Endothelial cell of umbilical vein (primary cell): Measurements from ENCODE around the gene NAV2.

Source experiments
- CTCF ChIP-seq, 2 donors: IDR thresholded peaks; 1 replicate in 1 of 2; 2 replicates in 1 of 2; pipeline ENCODE4 v1.5.1; 2011; ENCODE audit warnings: low read length in 2 of 2, mild to moderate bottlenecking in 2 of 2, moderate library complexity in 2 of 2, control low read depth in 1 of 2, inconsistent platforms in 1 of 2, low read depth in 1 of 2; ENCODE audit not compliant: insufficient read depth in 1 of 2; ENCODE audit errors: extremely low read depth in 1 of 2
- EZH2 ChIP-seq: IDR thresholded peaks from 2 replicates; pipeline ENCODE4 v1.6.1; 2012; ENCODE audit warnings: borderline replicate concordance, low read depth, mild to moderate bottlenecking, moderate library complexity, low read length, inconsistent platforms; ENCODE audit not compliant: severe bottlenecking
- FOS ChIP-seq: IDR thresholded peaks from 2 replicates; pipeline ENCODE4 v1.6.1; 2011; ENCODE audit warnings: mild to moderate bottlenecking, low read length, moderate library complexity, borderline replicate concordance; ENCODE audit not compliant: insufficient read depth
- GATA2 ChIP-seq: IDR thresholded peaks from 2 replicates; pipeline ENCODE4 v1.7.0; 2011; ENCODE audit warnings: low read depth, mild to moderate bottlenecking, moderate library complexity, mixed read lengths, low read length; ENCODE audit not compliant: insufficient read length, insufficient read depth
- MAX ChIP-seq: IDR thresholded peaks from 2 replicates; pipeline ENCODE4 v1.6.1; 2011; ENCODE audit not compliant: insufficient read depth, insufficient read length
- MYC ChIP-seq: IDR thresholded peaks from one replicate; pipeline ENCODE4 v1.6.1; 2011; ENCODE audit warnings: mild to moderate bottlenecking, low read depth, low read length
- POLR2A ChIP-seq: IDR thresholded peaks from 2 replicates; pipeline ENCODE4 v1.6.1; 2012; ENCODE audit warnings: low read depth, mild to moderate bottlenecking, control low read depth, low read length
- POLR2AphosphoS5 ChIP-seq: IDR thresholded peaks from 2 replicates; pipeline ENCODE4 v1.6.1; 2012; ENCODE audit warnings: low read depth, mild to moderate bottlenecking, control low read depth, low read length, moderate library complexity; ENCODE audit not compliant: insufficient read depth

- TF ChIP-seq MAX, result no peak
- TF ChIP-seq CTCF (IDR thresholded peaks at IDR 0.05; ENCODE audit: extremely low read depth in 1 of 2, insufficient read depth in 1 of 2, low read depth in 1 of 2, low read length in 2 of 2), result no peak
- no peak for TF ChIP-seq POLR2A
- no peak for TF ChIP-seq POLR2AphosphoS5
- TF ChIP-seq EZH2, result no peak
- no peak for TF ChIP-seq GATA2
- no peak for TF ChIP-seq MYC
- no peak for TF ChIP-seq FOS
Measured at GRCh38 chr11:20117291-20117690, 404.7 kb downstream of the NAV2 start.
